Vagina (tissue), 2 donors: ENCODE measurements around the gene SLC9A9. TPM values are rescaled to one million over a fixed set of nuclear protein-coding genes. Genes with fewer than 3 reads are reported as not detected.

Experiments
- DNase-seq, 2 donors: peaks; one replicate each; pipeline ENCODE4 v3.0.0-alpha.2; 2017; ENCODE audit errors: extremely low spot score in 2 of 2
- H3K27ac ChIP-seq: fragments of 200-600 bp; sonication (generic); one replicate; pipeline ENCODE4 v1.5.1; 2019
- H3K27me3 ChIP-seq: fragments of 200-600 bp; sonication (generic); one replicate; pipeline ENCODE4 v1.5.1; 2019
- H3K36me3 ChIP-seq, 2 donors: fragments of 200-600 bp; sonication (generic); one replicate each; pipeline ENCODE4 v1.5.1; 2017 to 2019
- H3K4me1 ChIP-seq: fragments of 200-600 bp; sonication (generic); one replicate; pipeline ENCODE4 v1.5.1; 2019
- H3K4me3 ChIP-seq, 2 donors: fragments of 200-600 bp; sonication (generic); 1 replicate in 1 of 2; 2 replicates in 1 of 2; pipeline ENCODE4 v1.5.1; 2016 to 2019
- H3K9me3 ChIP-seq: fragments of 200-600 bp; sonication (generic); one replicate; pipeline ENCODE4 v1.5.1; 2019
- POLR2A ChIP-seq, 2 donors: fragments of 450-650 bp; IDR thresholded peaks; one replicate each; pipeline ENCODE4 v1.6.1; 2017; ENCODE audit warnings: antibody characterized with exemption in 2 of 2, mild to moderate bottlenecking in 2 of 2, moderate library complexity in 2 of 2
- POLR2AphosphoS5 ChIP-seq, 2 donors: sonication (generic); formaldehyde crosslinking; IDR thresholded peaks; one replicate each; pipeline ENCODE4 v1.9.0; 2017; ENCODE audit warnings: antibody characterized with exemption in 2 of 2, mild to moderate bottlenecking in 2 of 2, low read depth in 1 of 2; ENCODE audit not compliant: insufficient read depth in 1 of 2
- intact Hi-C: fragments of 100-400 bp; cut with DNase I; formaldehyde crosslinking; loops from one replicate; pipeline ENCODE4 v1.15.1; 2023
- total RNA-seq: library from RNA; depleted of rRNA; stranded (reverse); fragments of >200 nt; gene quantifications from one replicate; pipeline ENCODE4 v1.2.3, GENCODE V29; 2016
- TF ChIP-seq, protein P1 (sequence below), 3 experiments: fragments of 450-650 bp in 2 of 3; fragments of 200-600 bp in 1 of 3; sonication (generic) in 1 of 3; IDR thresholded peaks; one replicate each; pipeline ENCODE4 v1.5.1; 2017 to 2019; ENCODE audit warnings: antibody characterized with exemption in 3 of 3, mild to moderate bottlenecking in 2 of 3, moderate library complexity in 2 of 3

Gene SLC9A9
- total RNA-seq, 1 donor from 2014 or later = 30.7 TPM

DNA sequence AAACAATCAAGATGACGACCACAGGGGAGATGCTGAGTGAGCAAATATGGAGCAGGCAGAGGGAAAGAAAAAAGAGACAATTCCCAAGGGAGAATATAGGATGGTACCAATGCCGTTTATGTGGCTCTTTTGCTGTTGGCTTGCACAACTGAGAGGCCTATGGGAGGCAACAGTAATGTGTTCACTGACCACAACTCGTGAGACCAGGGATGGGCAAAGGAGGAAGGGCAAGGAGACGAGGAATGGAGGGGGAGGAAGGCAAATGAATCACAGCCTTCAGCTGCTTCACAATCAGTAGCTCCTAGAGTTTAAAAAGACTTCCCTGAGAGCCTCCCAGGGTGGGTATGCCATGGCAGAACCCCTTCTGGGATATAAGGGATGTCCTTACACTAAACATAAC lies 131.5 kb downstream of the SLC9A9 start:
- DNase-seq = no peak
- no peaks in the 10 kb centered on the region for H3K4me1 ChIP-seq
- H3K36me3 ChIP-seq = no peaks in the 10 kb centered on the region
- H3K27ac ChIP-seq = no peak overlapping the region
- intact Hi-C loops = no loop called here
- no peaks in the 10 kb centered on the region for H3K27me3 ChIP-seq
- H3K4me3 ChIP-seq = no peak overlapping the region
- TF ChIP-seq POLR2AphosphoS5 (IDR thresholded peaks at IDR 0.05; ENCODE audit: insufficient read depth in 1 of 2, low read depth in 1 of 2) (no peak), POLR2A (IDR thresholded peaks at IDR 0.05) (no peak)
- TF ChIP-seq, protein P1, sequence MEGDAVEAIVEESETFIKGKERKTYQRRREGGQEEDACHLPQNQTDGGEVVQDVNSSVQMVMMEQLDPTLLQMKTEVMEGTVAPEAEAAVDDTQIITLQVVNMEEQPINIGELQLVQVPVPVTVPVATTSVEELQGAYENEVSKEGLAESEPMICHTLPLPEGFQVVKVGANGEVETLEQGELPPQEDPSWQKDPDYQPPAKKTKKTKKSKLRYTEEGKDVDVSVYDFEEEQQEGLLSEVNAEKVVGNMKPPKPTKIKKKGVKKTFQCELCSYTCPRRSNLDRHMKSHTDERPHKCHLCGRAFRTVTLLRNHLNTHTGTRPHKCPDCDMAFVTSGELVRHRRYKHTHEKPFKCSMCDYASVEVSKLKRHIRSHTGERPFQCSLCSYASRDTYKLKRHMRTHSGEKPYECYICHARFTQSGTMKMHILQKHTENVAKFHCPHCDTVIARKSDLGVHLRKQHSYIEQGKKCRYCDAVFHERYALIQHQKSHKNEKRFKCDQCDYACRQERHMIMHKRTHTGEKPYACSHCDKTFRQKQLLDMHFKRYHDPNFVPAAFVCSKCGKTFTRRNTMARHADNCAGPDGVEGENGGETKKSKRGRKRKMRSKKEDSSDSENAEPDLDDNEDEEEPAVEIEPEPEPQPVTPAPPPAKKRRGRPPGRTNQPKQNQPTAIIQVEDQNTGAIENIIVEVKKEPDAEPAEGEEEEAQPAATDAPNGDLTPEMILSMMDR (IDR thresholded peaks at IDR 0.05) = no peak
- H3K9me3 ChIP-seq = no peaks in the 10 kb centered on the region

DNA sequence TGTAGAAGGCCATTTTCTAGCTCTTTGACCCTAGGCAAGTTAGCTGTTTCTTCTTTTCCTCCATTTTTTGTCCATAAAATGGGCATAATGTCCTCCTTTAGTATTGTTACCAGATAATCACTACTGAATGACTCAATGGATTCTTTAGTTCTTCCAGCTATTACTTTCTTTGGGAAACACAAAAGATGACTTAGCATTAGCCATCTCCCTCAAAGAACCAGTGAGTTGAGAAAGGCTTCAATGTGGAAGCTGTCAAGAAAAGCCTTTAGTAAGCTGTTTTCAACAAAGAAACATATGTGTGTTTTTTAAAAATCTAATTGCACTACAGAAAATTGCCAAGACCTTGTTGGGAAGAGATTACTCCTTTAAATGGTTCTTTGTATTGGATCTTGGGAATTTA lies 135.7 kb downstream of the SLC9A9 start:
- H3K27ac ChIP-seq = no peak overlapping the region
- H3K36me3 ChIP-seq = no peaks in the 10 kb centered on the region
- H3K4me3 ChIP-seq = no peak overlapping the region
- no peak for DNase-seq
- TF ChIP-seq POLR2AphosphoS5 (IDR thresholded peaks at IDR 0.05; ENCODE audit: insufficient read depth in 1 of 2, low read depth in 1 of 2) (no peak), POLR2A (IDR thresholded peaks at IDR 0.05) (no peak)
- TF ChIP-seq, protein P1 (IDR thresholded peaks at IDR 0.05) = no peak
- no peaks in the 10 kb centered on the region for H3K27me3 ChIP-seq
- H3K4me1 ChIP-seq = no peaks in the 10 kb centered on the region
- intact Hi-C loops = no loop called here
- H3K9me3 ChIP-seq = no peaks in the 10 kb centered on the region

DNA sequence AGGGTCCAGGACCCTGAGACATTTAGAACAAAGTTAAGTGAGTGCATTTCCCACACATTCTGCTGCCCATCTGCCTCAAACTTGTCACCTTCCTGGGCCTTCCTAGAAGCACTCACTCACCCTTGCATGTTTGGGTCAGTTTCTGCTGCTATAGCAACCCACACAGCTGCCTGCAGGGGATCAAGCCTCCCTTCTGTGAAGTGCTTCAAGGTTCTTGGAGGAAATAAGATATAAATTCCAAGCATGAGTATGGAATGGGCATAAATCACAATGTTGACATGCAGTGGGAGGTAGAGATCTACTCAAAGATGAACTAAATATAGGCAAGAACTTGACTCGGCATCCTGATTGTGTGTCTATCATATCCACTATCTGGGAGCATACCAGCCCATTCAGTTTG lies 140.4 kb downstream of the SLC9A9 start:
- intact Hi-C loops = no loop called here
- Histone ChIP-seq H3K27ac (no peak overlapping the region), H3K9me3 (no peaks in the 10 kb centered on the region), H3K4me3 (no peak overlapping the region), H3K4me1 (no peaks in the 10 kb centered on the region), H3K27me3 (no peaks in the 10 kb centered on the region), H3K36me3 (no peaks in the 10 kb centered on the region)
- TF ChIP-seq, protein P1 (IDR thresholded peaks at IDR 0.05) = no peak
- TF ChIP-seq POLR2A (IDR thresholded peaks at IDR 0.05) = no peak
- no peak for TF ChIP-seq POLR2AphosphoS5 (IDR thresholded peaks at IDR 0.05; ENCODE audit: insufficient read depth in 1 of 2, low read depth in 1 of 2)
- no peak for DNase-seq

DNA sequence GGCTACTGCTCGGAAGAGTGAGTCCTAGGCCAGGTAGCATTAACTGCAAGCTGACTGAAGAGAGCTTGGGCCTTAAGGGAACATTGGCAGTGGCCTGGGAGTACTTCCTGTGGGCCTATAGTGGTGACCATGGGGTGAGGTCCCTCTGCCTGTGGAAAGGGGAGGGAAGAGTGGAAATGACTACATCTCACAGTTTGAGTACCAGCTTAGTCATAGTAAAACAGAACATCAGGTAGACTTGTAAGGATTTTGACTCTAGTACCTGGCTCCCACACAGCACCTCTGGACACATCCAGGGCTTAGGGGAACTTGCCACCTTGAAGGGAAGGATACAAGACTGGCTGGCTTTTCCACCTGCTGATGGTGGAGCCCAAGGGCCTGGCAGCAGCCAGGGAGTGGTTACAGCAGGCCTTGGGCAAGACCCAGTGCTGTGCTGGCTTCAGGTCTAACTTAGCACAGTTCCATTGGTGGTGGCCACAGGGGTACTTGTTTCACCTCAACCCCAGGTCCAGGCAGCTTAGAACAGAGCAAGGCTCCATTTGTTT lies 147.8 kb downstream of the SLC9A9 start:
- Histone ChIP-seq H3K4me1 (peaks cover 6% of the 10 kb centered on the region), H3K9me3 (no peaks in the 10 kb centered on the region), H3K27me3 (no peaks in the 10 kb centered on the region), H3K27ac (no peak overlapping the region), H3K4me3 (no peak overlapping the region), H3K36me3 (no peaks in the 10 kb centered on the region)
- no peak for DNase-seq
- TF ChIP-seq POLR2A (IDR thresholded peaks at IDR 0.05) (no peak), POLR2AphosphoS5 (IDR thresholded peaks at IDR 0.05; ENCODE audit: insufficient read depth in 1 of 2, low read depth in 1 of 2) (no peak)
- TF ChIP-seq, protein P1 (IDR thresholded peaks at IDR 0.05) = no peak
- intact Hi-C loops = no loop called here

DNA sequence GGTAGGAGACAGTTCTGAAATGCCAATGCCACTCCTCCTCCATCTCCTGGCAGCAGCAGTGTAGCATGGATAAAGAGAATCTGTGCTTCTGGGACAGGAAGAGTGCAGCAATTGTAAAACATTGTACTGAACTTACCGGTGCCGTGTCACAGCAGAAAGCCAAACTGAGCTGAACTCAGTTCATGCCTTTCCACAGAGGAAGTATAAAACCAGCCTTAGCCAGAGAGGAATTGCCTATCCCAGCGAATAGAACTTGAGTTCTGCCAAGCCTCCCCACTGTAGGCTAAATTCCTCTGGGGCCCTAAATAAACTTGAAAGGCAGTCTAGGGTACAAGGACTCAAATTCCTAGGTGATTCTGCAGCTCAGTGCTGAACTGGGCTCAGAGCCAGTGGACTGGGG lies 148.8 kb downstream of the SLC9A9 start:
- TF ChIP-seq POLR2A (IDR thresholded peaks at IDR 0.05) (no peak), POLR2AphosphoS5 (IDR thresholded peaks at IDR 0.05; ENCODE audit: insufficient read depth in 1 of 2, low read depth in 1 of 2) (no peak)

More for the DNA sequence above, 148.8 kb downstream of the SLC9A9 start:
- H3K36me3 ChIP-seq = no peaks in the 10 kb centered on the region
- no peaks in the 10 kb centered on the region for H3K9me3 ChIP-seq
- intact Hi-C loops = no loop called here
- H3K4me3 ChIP-seq = no peak overlapping the region
- H3K27me3 ChIP-seq = no peaks in the 10 kb centered on the region
- peaks cover 6% of the 10 kb centered on the region for H3K4me1 ChIP-seq
- no peak for DNase-seq
- H3K27ac ChIP-seq = no peak overlapping the region
